ENCODE measurements around the gene PNN.
"Not testable (repeated sequence)": the region's sequence is repeated elsewhere in the genome, so short reads cannot be mapped to it uniquely, and the experiment has no call there.

Gene PNN

GRCh38 chr14:39181026-39181692 lies 6.1 kb downstream of the PNN start:
- DNase-seq, result no peak

GRCh38 chr14:39181693-39182047 lies 6.6 kb downstream of the PNN start:
- no peak for DNase-seq

GRCh38 chr14:39182770-39183684 lies 8.0 kb downstream of the PNN start:
- DNase-seq, result no peak

GRCh38 chr14:39183685-39184003 lies 8.6 kb downstream of the PNN start:
- not testable (repeated sequence) for DNase-seq

- DNase-seq, result no peak
These were observed 9.7 kb downstream of the PNN start for GRCh38 chr14:39184628-39185255.

GRCh38 chr14:39185256-39186049 lies 10.4 kb downstream of the PNN start:
- no peak for DNase-seq

GRCh38 chr14:39186941-39187525 lies 12.0 kb downstream of the PNN start:
- DNase-seq, result no peak

- no peak for DNase-seq
These were observed 28.9 kb downstream of the PNN start for GRCh38 chr14:39203659-39204606.

- DNase-seq, result not testable (repeated sequence)
These were observed 32.4 kb downstream of the PNN start for GRCh38 chr14:39207430-39207829.

GRCh38 chr14:39211109-39211741 lies 36.2 kb downstream of the PNN start:
- no peak for DNase-seq

GRCh38 chr14:39212034-39212433 lies 37.0 kb downstream of the PNN start:
- DNase-seq, result no peak

- no peak for DNase-seq
These were observed 37.6 kb downstream of the PNN start for GRCh38 chr14:39212693-39213092.

GRCh38 chr14:39217214-39217879 lies 42.3 kb downstream of the PNN start:
- no peak for DNase-seq

- no peak for DNase-seq
These were observed 43.2 kb downstream of the PNN start for GRCh38 chr14:39218171-39218769.

- no peak for DNase-seq
These were observed 44.0 kb downstream of the PNN start for GRCh38 chr14:39219075-39219499.

- not testable (repeated sequence) for DNase-seq
These were observed 45.4 kb downstream of the PNN start for GRCh38 chr14:39220473-39220872.

- no peak for DNase-seq
These were observed 53.0 kb downstream of the PNN start for GRCh38 chr14:39228044-39228443.

- no peak for DNase-seq
These were observed 53.6 kb downstream of the PNN start for GRCh38 chr14:39228509-39229221.

GRCh38 chr14:39229222-39229543 lies 54.1 kb downstream of the PNN start:
- DNase-seq, result peak; percentile 97

Measured in activated CD4-positive, alpha-beta T cell treated with anti-CD3 and anti-CD28 coated beads, Interleukin-2, amount 50 U/mL, for 16 hours (primary cell).